C1 segment of cervical spinal cord (tissue), 14 donors: ENCODE data around the gene TPRX1.
"Not testable (repeated sequence)": the region's sequence is repeated elsewhere in the genome, so short reads cannot be mapped to it uniquely, and the experiment has no call there.

Experiments
- DNase-seq, 14 donors: peaks; one replicate each; lab custom pipeline; 2025; lab: John Stamatoyannopoulos, UW

Gene TPRX1

GRCh38 chr19:47804451-47804850, at the start of gene TPRX1:
Gene TPRX1, minus strand, starts transcription at chr19:47804551. Its CDS starts 12 bp downstream, at chr19:47804539.
- not testable (repeated sequence) for DNase-seq

GRCh38 chr19:47853003-47853402, 48.7 kb upstream of the TPRX1 start:
- DNase-seq = no peak

- DNase-seq = no peak
Observed at GRCh38 chr19:47848823-47849473, 44.6 kb upstream of the TPRX1 start.

- DNase-seq = no peak
Observed at GRCh38 chr19:47848425-47848822, 44.1 kb upstream of the TPRX1 start.

- no peak for DNase-seq
Observed at GRCh38 chr19:47842941-47843340, 38.6 kb upstream of the TPRX1 start.

GRCh38 chr19:47839913-47840312, 35.6 kb upstream of the TPRX1 start:
- no peak for DNase-seq

- DNase-seq = no peak
Observed at GRCh38 chr19:47839411-47839810, 35.1 kb upstream of the TPRX1 start.

- no peak for DNase-seq
Observed at GRCh38 chr19:47836038-47836437, 31.7 kb upstream of the TPRX1 start.

GRCh38 chr19:47832723-47833122, 28.4 kb upstream of the TPRX1 start:
- no peak for DNase-seq

- DNase-seq = no peak
Observed at GRCh38 chr19:47826800-47827199, 22.4 kb upstream of the TPRX1 start.

- DNase-seq = no peak
Observed at GRCh38 chr19:47824396-47824795, 20.0 kb upstream of the TPRX1 start.

GRCh38 chr19:47821460-47822020, 17.2 kb upstream of the TPRX1 start, which contains the start of gene CRX:
Gene CRX, plus strand, starts transcription at chr19:47821937. Its CDS starts 12,507 bp downstream, at chr19:47834444.
- DNase-seq = no peak

GRCh38 chr19:47820410-47820809, 16.1 kb upstream of the TPRX1 start:
- no peak for DNase-seq

GRCh38 chr19:47819858-47820257, 15.5 kb upstream of the TPRX1 start:
- DNase-seq = no peak

GRCh38 chr19:47818221-47818620, 13.9 kb upstream of the TPRX1 start:
- not testable (repeated sequence) for DNase-seq

GRCh38 chr19:47816270-47816669, 11.9 kb upstream of the TPRX1 start:
- DNase-seq = not testable (repeated sequence)

- DNase-seq = no peak
Observed at GRCh38 chr19:47813995-47814328, 9.6 kb upstream of the TPRX1 start.

GRCh38 chr19:47813304-47813994, 9.1 kb upstream of the TPRX1 start:
- DNase-seq = peak in 7 of 14 donors; percentile 1 to 48 (median 3)

- DNase-seq = no peak
Observed at GRCh38 chr19:47806435-47806834, 2.1 kb upstream of the TPRX1 start.

GRCh38 chr19:47805313-47805712, 962 bp upstream of the TPRX1 start:
- DNase-seq = no peak

- DNase-seq = not testable (repeated sequence)
Observed at GRCh38 chr19:47803671-47804070, 680 bp downstream of the TPRX1 start.

- DNase-seq = not testable (repeated sequence)
Observed at GRCh38 chr19:47803148-47803547, 1.2 kb downstream of the TPRX1 start.

GRCh38 chr19:47802521-47803043, 1.8 kb downstream of the TPRX1 start:
- DNase-seq = no peak
